HepG2 (cell line): Measurements from ENCODE around the gene FOXK2. TPM values are rescaled to one million over a fixed set of nuclear protein-coding genes. Genes with fewer than 3 reads are reported as not detected.

Source experiments
- ATF4 ChIP-seq, 2 experiments: fragments of 450-650 bp in 1 of 2; sonication (generic) in 1 of 2; formaldehyde crosslinking; IDR thresholded peaks; 2 replicates each; pipeline versions ENCODE4 v1.5.0 to v1.8.0; 2020 to 2022; ENCODE audit warnings: mild to moderate bottlenecking in 1 of 2, missing genetic modification reagents in 1 of 2
- ATF7-NPFF ChIP-seq: sonication (generic); formaldehyde crosslinking; IDR thresholded peaks from 2 replicates; pipeline ENCODE4 v1.8.1; 2023; ENCODE audit warnings: mild to moderate bottlenecking, low read depth, missing genetic modification reagents, moderate library complexity
- GPN1 ChIP-seq: sonication (generic); formaldehyde crosslinking; IDR thresholded peaks from 2 replicates; pipeline ENCODE4 v1.5.1; 2020; ENCODE audit warnings: missing genetic modification reagents, borderline replicate concordance
- HOXA3 ChIP-seq: sonication (generic); formaldehyde crosslinking; IDR thresholded peaks from 2 replicates; pipeline ENCODE4 v1.5.0; 2020; ENCODE audit warnings: missing genetic modification reagents
- NFRKB ChIP-seq: fragments of 450-650 bp; IDR thresholded peaks from 2 replicates; pipeline ENCODE4 v1.6.1; 2017
- NR2F6 ChIP-seq, 2 experiments: IDR thresholded peaks; 2 replicates each; pipeline ENCODE4 v1.6.1; 2016; ENCODE audit warnings: antibody characterized with exemption in 1 of 2, mild to moderate bottlenecking in 1 of 2
- RARA ChIP-seq: IDR thresholded peaks from 2 replicates; pipeline ENCODE4 v1.6.1; 2016; ENCODE audit warnings: missing genetic modification reagents, missing compliant biosample characterization
- REL ChIP-seq: sonication (generic); formaldehyde crosslinking; conservative IDR thresholded peaks from 2 replicates; pipeline ENCODE4 v1.8.0; 2022; ENCODE audit warnings: mild to moderate bottlenecking, missing genetic modification reagents, moderate library complexity
- RNF219 ChIP-seq: sonication (generic); formaldehyde crosslinking; IDR thresholded peaks from 2 replicates; pipeline ENCODE4 v1.5.0; 2020; ENCODE audit warnings: mild to moderate bottlenecking, missing genetic modification reagents
- SALL2 ChIP-seq: sonication (generic); formaldehyde crosslinking; IDR thresholded peaks from 2 replicates; pipeline ENCODE4 v1.8.1; 2023; ENCODE audit warnings: mild to moderate bottlenecking, missing genetic modification reagents, inconsistent platforms
- SIN3B ChIP-seq: fragments of 150-350 bp; IDR thresholded peaks from 2 replicates; pipeline ENCODE4 v1.6.1; 2014; ENCODE audit warnings: low read length
- SP140L ChIP-seq: sonication (generic); formaldehyde crosslinking; IDR thresholded peaks from 2 replicates; pipeline ENCODE4 v1.4.0; 2020; ENCODE audit warnings: missing genetic modification reagents, borderline replicate concordance
- TEF ChIP-seq: sonication (generic); formaldehyde crosslinking; IDR thresholded peaks from 2 replicates; pipeline ENCODE4 v1.5.0; 2020; ENCODE audit warnings: missing genetic modification reagents
- TSC22D2 ChIP-seq: sonication (generic); formaldehyde crosslinking; IDR thresholded peaks from 2 replicates; pipeline ENCODE4 v1.5.1; 2020; ENCODE audit warnings: missing genetic modification reagents, mild to moderate bottlenecking, borderline replicate concordance
- ZBTB7A ChIP-seq: sonication (generic); formaldehyde crosslinking; IDR thresholded peaks from 2 replicates; pipeline ENCODE4 v1.8.0; 2022; ENCODE audit warnings: mild to moderate bottlenecking, missing genetic modification reagents
- ZNF331 ChIP-seq: sonication (generic); formaldehyde crosslinking; IDR thresholded peaks from 2 replicates; pipeline ENCODE4 v1.4.0; 2020; ENCODE audit warnings: missing genetic modification reagents
- ZNF496 ChIP-seq: sonication (generic); formaldehyde crosslinking; IDR thresholded peaks from 2 replicates; pipeline ENCODE4 v1.8.1; 2023; ENCODE audit warnings: mild to moderate bottlenecking, moderate library complexity, missing genetic modification reagents; ENCODE audit not compliant: insufficient replicate concordance
- ZNF609 ChIP-seq: sonication (generic); formaldehyde crosslinking; IDR thresholded peaks from 2 replicates; pipeline ENCODE4 v1.4.0; 2020; ENCODE audit warnings: mild to moderate bottlenecking, missing genetic modification reagents, borderline replicate concordance
- ZNF704 ChIP-seq: sonication (generic); formaldehyde crosslinking; IDR thresholded peaks from 2 replicates; pipeline ENCODE4 v1.8.1; 2023; ENCODE audit warnings: mild to moderate bottlenecking, inconsistent platforms, moderate library complexity, missing genetic modification reagents, borderline replicate concordance
- ZNF841 ChIP-seq: sonication (generic); formaldehyde crosslinking; IDR thresholded peaks from 2 replicates; pipeline ENCODE4 v1.8.1; 2023; ENCODE audit warnings: missing genetic modification reagents, borderline replicate concordance
- polyA plus RNA-seq, 8 experiments: library from polyadenylated mRNA; depleted of rRNA in 3 of 8; stranded (reverse) in 7 of 8; unstranded in 1 of 8; fragments of >200 nt; fragmentation: Illumina TruSeq in 4 of 8; extraction: Trizol in 4 of 8; gene quantifications; 2 replicates each; pipeline versions ENCODE4 v1.2.1 to v1.2.3, GENCODE V29; 2011 to 2016; ENCODE audit warnings: low read depth in 4 of 8, missing spikeins in 1 of 8, mixed read lengths in 1 of 8; ENCODE audit not compliant: insufficient read depth in 1 of 8
- total RNA-seq, 5 experiments: library from RNA; depleted of rRNA; stranded (reverse); fragments of >200 nt; fragmentation: Illumina TruSeq; extraction: Trizol; gene quantifications; 2 replicates each; pipeline ENCODE4 v1.2.3, GENCODE V29; 2016; ENCODE audit warnings: low read depth in 1 of 5

Gene FOXK2
- total and polyA plus RNA-seq, 2 of the 13 experiments (the other 11 are each of a cell fraction or from before 2014, with no cell fraction given), result 67.1 to 67.2 TPM

- TF ChIP-seq NR2F6 (IDR thresholded peaks at IDR 0.05) (no peak), NR2F6 (CRISPR knock-in tag; IDR thresholded peaks at IDR 0.05) (peak; percentile 49; the same call in 1 of the 2 replicates), ATF4 (CRISPR knock-in tag; IDR thresholded peaks at IDR 0.05) (0 out of 4 replicates have a peak, but pooled peaks of 1 of the 2 experiments have one; percentile 53), SP140L (no peak), SIN3B (peak; percentile 55; the same call in 1 of the 2 replicates), ZNF841 (CRISPR knock-in tag) (no peak), RARA (peak; percentile 43; the same call in 1 of the 2 replicates), ZNF496 (CRISPR knock-in tag) (no peak), ZNF704 (peak; percentile 80; the same call in 1 of the 2 replicates), GPN1 (CRISPR knock-in tag) (no peak), NFRKB (no peak), ATF7-NPFF (CRISPR knock-in tag) (peak; percentile 93), RNF219 (CRISPR knock-in tag) (no peak), ZNF609 (CRISPR knock-in tag) (peak; percentile 57), ZNF331 (CRISPR knock-in tag) (peak; percentile 88), SALL2 (peak; percentile 88; the same call in 1 of the 2 replicates), TSC22D2 (CRISPR knock-in tag) (no peak), REL (CRISPR knock-in tag) (0 out of 2 replicates have a peak, but pooled peaks have one; percentile 76), TEF (CRISPR knock-in tag) (no peak; the same call in 1 of the 2 replicates), ZBTB7A (peak; percentile 39; the same call in 1 of the 2 replicates), HOXA3 (CRISPR knock-in tag) (peak; percentile 93)
These were observed 128.7 kb downstream of the FOXK2 start, which contains the start of gene WDR45B (continued) for GRCh38 chr17:82648165-82648668.
